ENCODE results near the gene DRG1.
"Not testable (repeated sequence)": the region's sequence is repeated elsewhere in the genome, so short reads cannot be mapped to it uniquely, and the experiment has no call there.

The DRG1 gene, protein sequence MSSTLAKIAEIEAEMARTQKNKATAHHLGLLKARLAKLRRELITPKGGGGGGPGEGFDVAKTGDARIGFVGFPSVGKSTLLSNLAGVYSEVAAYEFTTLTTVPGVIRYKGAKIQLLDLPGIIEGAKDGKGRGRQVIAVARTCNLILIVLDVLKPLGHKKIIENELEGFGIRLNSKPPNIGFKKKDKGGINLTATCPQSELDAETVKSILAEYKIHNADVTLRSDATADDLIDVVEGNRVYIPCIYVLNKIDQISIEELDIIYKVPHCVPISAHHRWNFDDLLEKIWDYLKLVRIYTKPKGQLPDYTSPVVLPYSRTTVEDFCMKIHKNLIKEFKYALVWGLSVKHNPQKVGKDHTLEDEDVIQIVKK

DNA sequence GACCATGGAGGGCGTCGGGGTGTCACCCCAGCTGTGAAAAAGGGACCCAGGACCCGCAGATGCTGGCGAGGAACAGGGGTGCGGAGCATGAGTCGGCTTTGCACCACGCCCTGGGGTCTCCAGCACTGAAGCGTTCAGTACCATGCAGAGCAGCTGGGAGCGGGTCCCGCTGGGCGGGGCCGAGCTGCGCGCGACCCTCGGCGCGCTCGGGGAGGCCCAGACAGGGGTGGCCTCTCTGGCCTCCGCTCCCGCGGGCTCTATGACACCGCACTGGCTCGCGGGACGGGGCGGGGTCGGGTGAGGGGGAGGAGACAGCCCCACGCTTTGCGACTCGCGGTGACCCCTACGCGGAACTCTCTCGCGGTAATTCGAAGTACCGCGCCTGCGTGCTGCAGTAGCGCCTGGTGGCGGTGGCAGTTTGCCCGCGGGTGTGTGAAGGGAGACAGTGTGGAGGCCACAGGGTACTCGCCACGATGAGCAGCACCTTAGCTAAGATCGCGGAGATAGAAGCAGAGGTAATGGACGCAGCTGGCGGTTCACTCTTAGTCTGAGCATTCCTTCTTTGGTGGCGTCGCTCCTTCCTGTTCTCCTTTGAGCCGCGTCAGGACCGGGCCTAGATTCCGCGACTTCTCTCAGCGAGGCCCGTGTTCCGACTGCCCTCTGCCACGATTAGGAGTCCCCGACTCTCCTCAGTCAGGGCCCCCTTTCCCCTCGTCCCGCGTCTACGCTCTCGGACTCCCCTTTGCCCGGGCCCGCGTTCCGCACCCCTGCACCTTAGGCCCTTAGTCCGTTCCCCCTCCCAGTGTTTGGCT is at the start of gene DRG1:
TSS of gene DRG1 (plus strand) at position 394 of the 812 bp plus-strand sequence. CDS start at position 474, 80 bp downstream.
- DNase-seq, result peak; percentile 83 to 97 (median 93)

DNA sequence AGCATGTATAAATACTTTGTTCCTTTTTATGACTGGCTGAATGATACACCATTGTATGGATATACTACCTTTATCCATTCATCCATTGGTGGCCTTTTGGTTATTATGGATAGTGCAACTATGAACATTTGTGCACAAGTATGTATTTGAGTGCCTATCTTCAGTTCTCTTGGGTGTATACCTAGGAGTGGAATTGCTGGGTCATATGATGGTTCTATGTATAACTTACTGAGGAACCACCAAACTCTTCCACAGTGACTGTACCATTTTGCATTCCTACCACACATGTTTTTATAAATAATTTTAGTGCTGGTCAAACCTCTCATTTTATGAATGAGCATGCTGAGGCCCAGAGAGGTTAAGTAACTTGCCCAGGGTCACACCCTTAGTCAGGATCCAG is 49.4 kb upstream of the DRG1 start:
- no peak for DNase-seq

DNA sequence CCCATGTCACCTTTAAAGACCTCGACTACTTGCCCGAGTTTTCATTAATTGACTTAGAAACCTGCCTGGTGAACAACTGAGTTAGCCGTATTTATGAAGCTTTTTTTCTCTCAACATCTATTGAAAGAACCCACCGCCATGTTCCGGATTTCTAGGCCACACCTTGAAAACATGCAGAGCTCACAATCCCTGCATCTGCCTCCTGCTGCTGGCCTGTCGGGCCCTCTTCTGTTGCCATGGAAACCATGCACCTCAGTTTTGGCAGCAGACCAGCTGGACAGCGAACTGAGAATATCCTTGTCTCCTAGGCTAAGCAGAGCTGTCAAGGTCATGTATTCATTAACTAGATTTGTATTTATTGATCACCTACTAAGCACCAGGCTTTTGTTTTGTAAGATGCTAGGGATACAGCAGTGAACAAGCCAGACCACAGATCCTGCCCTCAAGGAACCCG is 49.0 kb upstream of the DRG1 start:
- no peak for DNase-seq

DNA sequence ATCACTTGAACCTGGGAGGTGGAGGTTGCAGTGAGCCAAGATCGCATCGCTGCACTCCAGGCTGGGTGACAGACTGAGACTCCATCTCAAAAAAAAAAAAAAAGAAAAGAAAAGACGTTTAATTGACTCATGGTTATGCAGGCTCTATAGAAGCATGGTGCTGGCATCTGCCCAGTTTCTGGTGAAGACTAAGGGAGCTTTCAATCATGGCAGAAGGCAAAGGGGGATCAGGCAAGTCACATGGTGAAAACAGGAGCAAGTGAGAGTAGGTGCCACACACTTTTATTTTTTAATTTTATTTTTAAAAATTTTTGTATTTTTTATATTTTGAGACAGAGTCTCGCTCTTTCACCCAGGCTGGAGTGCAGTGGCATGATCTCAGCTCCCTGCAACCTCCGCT is 44.9 kb upstream of the DRG1 start:
- no peak for DNase-seq

DNA sequence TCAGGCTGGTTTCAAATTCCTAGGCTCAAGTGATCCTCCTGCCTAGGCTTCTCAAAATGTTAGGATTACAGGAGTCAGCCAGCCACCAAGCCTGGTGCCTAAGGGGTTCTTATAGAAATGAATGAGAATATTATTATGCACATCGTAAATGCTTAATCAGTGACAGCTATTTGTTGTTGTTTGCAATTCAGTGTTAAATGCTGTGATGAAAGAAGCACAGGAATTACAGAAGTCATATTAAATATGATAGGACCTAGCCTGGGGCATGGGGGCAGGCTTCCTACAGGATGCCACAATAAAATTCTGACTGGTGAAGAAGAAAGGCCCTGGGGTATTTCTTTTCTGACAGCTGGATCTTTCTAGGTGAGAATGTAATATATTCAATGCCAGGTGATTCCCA is 39.4 kb upstream of the DRG1 start:
- no peak for DNase-seq

DNA sequence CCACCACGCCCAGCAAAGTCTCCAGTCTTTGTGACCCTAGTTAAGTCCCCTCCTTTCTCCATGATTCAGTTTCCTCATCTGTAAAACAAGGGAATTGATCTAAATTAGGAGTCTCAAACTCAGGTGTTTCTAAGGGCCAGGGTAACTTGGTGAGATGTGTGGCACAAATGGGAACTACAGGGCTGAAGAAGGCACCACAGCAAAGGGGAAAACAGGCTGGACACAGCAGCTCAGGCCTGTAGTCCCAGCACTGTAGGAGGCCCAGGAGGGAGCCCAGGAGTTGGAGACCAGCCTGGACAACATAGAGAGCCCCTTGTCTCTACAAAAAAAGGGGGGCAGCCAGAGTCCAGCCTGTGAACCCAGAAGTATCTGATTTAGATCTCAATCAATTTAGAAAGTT is 37.7 kb upstream of the DRG1 start:
- DNase-seq, result no peak

GRCh38 chr22:31363885-31364465 is 35.4 kb upstream of the DRG1 start:
- no peak for DNase-seq

- no peak for DNase-seq
Observed at GRCh38 chr22:31367426-31367825, 32.0 kb upstream of the DRG1 start.

DNA sequence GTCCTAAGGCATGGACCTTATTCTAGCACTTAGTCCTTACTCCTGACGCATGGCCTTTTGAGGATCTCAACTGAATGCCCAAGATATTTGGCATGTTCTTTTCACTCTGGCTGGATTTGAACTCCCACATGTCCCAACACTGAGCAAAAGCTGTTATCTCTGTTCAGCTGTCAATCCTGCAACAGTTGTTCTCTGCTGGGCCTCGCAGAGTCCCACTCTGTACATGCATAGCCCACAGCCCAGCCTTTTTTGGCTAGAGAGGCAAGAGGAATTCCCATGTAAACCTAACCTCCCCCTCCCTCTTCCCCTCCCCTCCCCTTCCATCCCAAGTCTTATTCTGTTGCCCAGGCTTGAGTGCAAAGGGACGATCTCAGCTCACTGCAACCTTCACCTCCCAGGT is 21.8 kb upstream of the DRG1 start:
- DNase-seq, result no peak

- DNase-seq, result no peak
Observed at GRCh38 chr22:31378123-31378522, 21.3 kb upstream of the DRG1 start.

DNA sequence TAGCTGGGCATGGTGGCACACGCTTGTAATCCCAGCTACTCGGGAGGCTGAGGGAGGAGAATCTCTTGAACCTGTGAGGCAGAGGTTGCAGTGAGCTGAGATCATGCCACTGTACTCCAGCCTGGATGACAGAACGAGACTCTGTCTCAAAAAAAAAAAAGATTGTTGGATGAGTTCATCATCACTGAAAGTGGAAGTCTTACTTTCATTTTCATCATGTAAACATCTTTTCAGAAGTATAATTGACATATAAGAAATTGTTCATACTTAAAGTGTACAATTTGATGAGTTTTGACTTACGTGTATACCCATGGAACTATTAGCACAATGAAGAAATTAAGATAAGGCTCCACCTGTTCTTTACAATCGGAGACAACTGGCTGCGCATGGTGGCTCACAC is 20.8 kb upstream of the DRG1 start:
- not testable (repeated sequence) for DNase-seq

DNA sequence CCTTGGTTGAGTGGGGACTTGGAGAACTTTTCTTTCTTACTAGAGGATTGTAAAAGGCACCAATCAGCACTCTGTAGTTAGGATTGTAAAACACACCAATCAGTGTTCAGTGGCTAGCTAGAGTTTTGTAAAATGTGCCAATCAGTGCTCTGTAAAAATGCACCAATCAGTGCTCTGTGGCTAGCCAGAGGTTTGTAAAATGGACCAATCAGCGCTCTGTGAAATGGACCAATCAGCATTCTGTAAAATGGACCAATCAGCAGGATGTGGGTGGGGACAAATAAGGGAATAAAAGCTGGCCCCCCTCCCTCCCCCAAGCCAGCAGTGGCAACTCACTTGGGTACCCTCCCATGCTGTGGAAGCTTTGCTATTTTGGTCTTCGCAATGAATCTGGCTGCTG is 5.5 kb upstream of the DRG1 start:
- DNase-seq, result no peak

DNA sequence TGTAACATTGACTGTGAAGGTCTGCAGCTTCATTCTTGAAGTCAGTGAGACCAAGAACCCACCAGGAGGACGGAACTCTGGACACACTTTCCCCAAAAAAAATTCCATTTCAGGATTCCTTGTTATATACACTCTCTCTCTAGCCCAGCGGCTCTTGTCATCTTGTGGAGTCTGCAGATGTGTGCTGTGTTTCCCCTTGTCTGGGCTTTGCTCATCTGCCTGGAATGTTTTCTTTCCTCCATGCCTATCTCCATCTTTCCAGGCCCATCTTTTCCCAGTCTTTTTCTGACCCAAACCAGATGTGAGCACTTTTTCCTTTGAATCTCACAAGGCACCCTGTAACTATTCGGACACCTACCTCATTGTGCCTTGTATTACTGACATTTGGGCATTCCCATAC is 5.1 kb upstream of the DRG1 start:
- DNase-seq, result no peak

DNA sequence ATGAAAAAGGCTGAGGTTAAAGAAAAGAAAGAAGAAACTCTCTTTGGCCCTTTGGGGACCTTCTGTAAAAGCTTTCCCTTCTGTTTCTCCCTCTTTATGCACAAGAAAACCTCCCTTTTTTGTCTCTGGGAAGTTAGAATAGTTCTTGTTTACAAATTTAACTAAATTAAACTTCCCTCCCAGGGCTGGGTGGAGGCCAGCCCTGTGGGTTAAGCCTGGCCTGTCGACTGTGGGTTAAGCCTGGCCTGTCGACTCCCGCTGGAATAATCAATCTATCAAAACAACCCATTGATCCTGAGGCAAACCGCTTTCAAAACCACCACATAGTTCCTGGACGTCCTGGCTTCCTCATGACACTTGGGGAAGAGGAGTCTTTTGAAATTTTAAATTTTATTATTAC is 1.2 kb upstream of the DRG1 start:
- no peak for DNase-seq

- no peak for DNase-seq
Observed at GRCh38 chr22:31400023-31400397, 606 bp downstream of the DRG1 start.

GRCh38 chr22:31402350-31402749 is 2.9 kb downstream of the DRG1 start:
- DNase-seq, result not testable (repeated sequence)

- DNase-seq, result no peak
Observed at GRCh38 chr22:31425331-31426050, 26.1 kb downstream of the DRG1 start.

DNA sequence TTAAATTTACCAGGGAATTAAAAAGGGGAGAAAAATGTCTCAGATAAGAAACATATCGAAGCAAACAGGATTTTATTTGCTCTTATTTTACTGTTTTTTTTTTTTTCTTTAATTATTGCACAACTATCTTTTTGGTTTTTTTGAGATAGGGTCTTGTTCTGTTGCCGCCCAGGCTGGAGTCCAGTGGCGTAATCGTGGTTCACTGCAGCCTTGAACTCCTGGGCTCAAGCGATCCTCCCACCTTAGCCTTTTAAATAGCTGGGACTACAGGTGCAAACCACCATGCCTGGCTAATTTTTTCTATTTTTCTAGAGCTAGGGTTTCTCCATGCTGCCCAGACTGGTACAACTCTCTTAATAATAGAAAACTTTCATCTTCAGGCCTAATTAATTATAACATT is 32.5 kb downstream of the DRG1 start:
- no peak for DNase-seq

- DNase-seq, result no peak
Observed at GRCh38 chr22:31436132-31436531, 36.7 kb downstream of the DRG1 start.

GRCh38 chr22:31439808-31440207 is 40.4 kb downstream of the DRG1 start:
- DNase-seq, result no peak

- no peak for DNase-seq
Observed at GRCh38 chr22:31440681-31441080, 41.3 kb downstream of the DRG1 start.

DNA sequence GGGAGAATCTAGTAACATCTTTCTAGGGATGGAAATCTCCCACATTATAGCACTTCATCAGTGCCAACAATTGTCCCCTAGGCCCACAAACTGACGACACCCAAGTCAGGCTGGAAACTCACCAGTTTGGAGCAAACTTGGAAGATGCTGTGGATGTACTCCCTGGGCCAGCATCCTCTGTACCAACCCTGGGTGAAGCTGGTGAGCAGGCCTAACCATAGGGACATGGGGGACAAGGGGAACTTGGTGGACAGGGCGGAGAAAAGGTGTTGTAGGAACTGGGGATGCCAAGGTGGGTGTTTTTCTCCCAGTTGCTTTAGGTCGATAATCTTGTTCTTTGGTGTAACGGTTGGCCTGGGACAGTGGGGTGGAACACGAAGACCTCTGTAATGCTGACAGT is 42.2 kb downstream of the DRG1 start:
- DNase-seq, result no peak

Measured in activated naive CD4-positive, alpha-beta T cell (primary cell).